SH-SY5Y (cell line): ENCODE measurements around the gene TYK2.

Experiments
- GATA2 ChIP-seq: IDR thresholded peaks from 2 replicates; pipeline ENCODE4 v1.6.1; 2011; ENCODE audit warnings: mild to moderate bottlenecking, low read depth, low read length
- GATA3 ChIP-seq: IDR thresholded peaks from 2 replicates; pipeline ENCODE4 v1.6.1; 2011; ENCODE audit warnings: low read depth, mild to moderate bottlenecking, low read length, moderate library complexity

TYK2 gene

GRCh38 chr19:10364644-10365043 lies 15.7 kb downstream of the TYK2 start:
- TF ChIP-seq GATA2 (no peak), GATA3 (no peak)

GRCh38 chr19:10363789-10364281 lies 16.5 kb downstream of the TYK2 start:
- TF ChIP-seq GATA3: no peak

- TF ChIP-seq GATA2 (no peak), GATA3 (no peak)
Measured at GRCh38 chr19:10362259-10362658, 18.1 kb downstream of the TYK2 start.

GRCh38 chr19:10361569-10362011 lies 18.8 kb downstream of the TYK2 start:
- TF ChIP-seq GATA2: no peak
- no peak for TF ChIP-seq GATA3

GRCh38 chr19:10356431-10356830 lies 23.9 kb downstream of the TYK2 start:
- TF ChIP-seq GATA2: no peak
- TF ChIP-seq GATA3: no peak

- TF ChIP-seq GATA3 (no peak), GATA2 (no peak)
Measured at GRCh38 chr19:10353793-10354391, 26.5 kb downstream of the TYK2 start.

- no peak for TF ChIP-seq GATA3
- no peak for TF ChIP-seq GATA2
Measured at GRCh38 chr19:10352764-10353671, 27.4 kb downstream of the TYK2 start.

GRCh38 chr19:10346509-10346908 lies 33.9 kb downstream of the TYK2 start:
- TF ChIP-seq GATA3 (no peak), GATA2 (no peak)

GRCh38 chr19:10344780-10345179 lies 35.6 kb downstream of the TYK2 start:
- TF ChIP-seq GATA2 (no peak), GATA3 (no peak)

- TF ChIP-seq GATA3 (no peak), GATA2 (no peak)
Measured at GRCh38 chr19:10343495-10343894, 36.9 kb downstream of the TYK2 start.

GRCh38 chr19:10339977-10340376 lies 40.4 kb downstream of the TYK2 start:
- TF ChIP-seq GATA3 (no peak), GATA2 (no peak)

- no peak for TF ChIP-seq GATA3
- TF ChIP-seq GATA2: no peak
Measured at GRCh38 chr19:10339380-10339960, 40.9 kb downstream of the TYK2 start, which contains the start of gene ICAM3. Gene ICAM3 (minus strand): TSS chr19:10339624. CDS start chr19:10339614, 10 bp downstream.

GRCh38 chr19:10338940-10339339 lies 41.4 kb downstream of the TYK2 start:
- TF ChIP-seq GATA3 (no peak), GATA2 (no peak)

- TF ChIP-seq GATA3 (no peak), GATA2 (no peak)
Measured at GRCh38 chr19:10335352-10335985, 44.9 kb downstream of the TYK2 start.
